ENCODE results near the gene MAMLD1.

MAMLD1 gene

GRCh38 chrX:150409486-150409885, 46.4 kb downstream of the MAMLD1 start:
- DNase-seq, result no peak

- DNase-seq, result no peak
Observed at GRCh38 chrX:150409964-150410363, 46.8 kb downstream of the MAMLD1 start.

- no peak for DNase-seq
Observed at GRCh38 chrX:150410513-150410912, 47.4 kb downstream of the MAMLD1 start.

GRCh38 chrX:150411656-150412055, 48.5 kb downstream of the MAMLD1 start:
- DNase-seq, result no peak

GRCh38 chrX:150414228-150414627, 51.1 kb downstream of the MAMLD1 start:
- no peak for DNase-seq

- DNase-seq, result no peak
Observed at GRCh38 chrX:150416469-150416868, 53.4 kb downstream of the MAMLD1 start.

- no peak for DNase-seq
Observed at GRCh38 chrX:150421816-150422215, 58.7 kb downstream of the MAMLD1 start.

GRCh38 chrX:150429594-150429993, 66.5 kb downstream of the MAMLD1 start:
- no peak for DNase-seq

- DNase-seq, result no peak
Observed at GRCh38 chrX:150436195-150436594, 73.1 kb downstream of the MAMLD1 start.

- DNase-seq, result no peak
Observed at GRCh38 chrX:150438165-150438564, 75.0 kb downstream of the MAMLD1 start.

GRCh38 chrX:150446151-150446550, 83.0 kb downstream of the MAMLD1 start:
- DNase-seq, result no peak

- no peak for DNase-seq
Observed at GRCh38 chrX:150446995-150447394, 83.9 kb downstream of the MAMLD1 start.

GRCh38 chrX:150449313-150449712, 86.2 kb downstream of the MAMLD1 start:
- DNase-seq, result no peak

GRCh38 chrX:150450519-150451177, 87.5 kb downstream of the MAMLD1 start:
- DNase-seq, result no peak

- no peak for DNase-seq
Observed at GRCh38 chrX:150451953-150452352, 88.8 kb downstream of the MAMLD1 start.

- no peak for DNase-seq
Observed at GRCh38 chrX:150454083-150454482, 91.0 kb downstream of the MAMLD1 start.

GRCh38 chrX:150454508-150455214, 91.5 kb downstream of the MAMLD1 start:
- no peak for DNase-seq

- no peak for DNase-seq
Observed at GRCh38 chrX:150455215-150455608, 92.1 kb downstream of the MAMLD1 start.

GRCh38 chrX:150456466-150456865, 93.3 kb downstream of the MAMLD1 start:
- no peak for DNase-seq

- DNase-seq, result no peak
Observed at GRCh38 chrX:150456941-150457340, 93.8 kb downstream of the MAMLD1 start.

- no peak for DNase-seq
Observed at GRCh38 chrX:150459196-150459595, 96.1 kb downstream of the MAMLD1 start.

GRCh38 chrX:150460063-150460462, 96.9 kb downstream of the MAMLD1 start:
- no peak for DNase-seq

- no peak for DNase-seq
Observed at GRCh38 chrX:150460781-150461180, 97.7 kb downstream of the MAMLD1 start.

- DNase-seq, result no peak
Observed at GRCh38 chrX:150463566-150463965, 100.4 kb downstream of the MAMLD1 start.

GRCh38 chrX:150464001-150464400, 100.9 kb downstream of the MAMLD1 start:
- no peak for DNase-seq

Data from NCI-H2171 treated with DMSO at 0.1 percent for 48 hours (cell line).